GM12874 (cell line): Measurements from ENCODE around the gene CHMP1A.

Experiments
- TF ChIP-seq, protein P1 (sequence below): IDR thresholded peaks from 2 replicates; pipeline ENCODE4 v1.5.1; 2011; ENCODE audit warnings: low read depth, mild to moderate bottlenecking, control low read depth, low read length, moderate library complexity; ENCODE audit not compliant: insufficient read depth

Gene CHMP1A

DNA sequence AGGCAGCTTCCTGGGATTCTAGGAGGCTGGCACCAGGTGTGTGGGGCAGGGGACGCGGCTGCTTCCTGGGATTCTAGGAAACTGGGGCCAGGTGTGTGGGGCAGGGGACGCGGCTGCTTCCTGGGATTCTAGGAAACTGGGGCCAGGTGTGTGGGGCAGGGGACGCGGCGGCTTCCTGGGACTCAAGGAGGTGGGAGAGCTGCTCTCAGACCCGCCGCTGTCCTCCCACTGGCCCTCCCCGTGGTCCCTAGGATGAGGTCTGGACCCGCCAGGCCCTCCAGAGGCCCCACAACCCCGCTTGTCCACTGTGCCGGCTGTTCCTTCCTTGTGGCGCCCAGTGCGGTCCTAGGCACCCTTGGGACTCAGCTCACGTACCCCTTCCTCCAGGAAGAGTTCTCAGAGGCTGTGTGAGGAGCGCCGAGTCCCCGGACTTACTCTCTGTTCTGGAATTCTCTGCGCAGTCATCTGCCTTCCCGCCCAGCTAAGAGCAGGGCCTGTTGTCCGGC, 43.5 kb downstream of the CHMP1A start:
- TF ChIP-seq, protein P1, sequence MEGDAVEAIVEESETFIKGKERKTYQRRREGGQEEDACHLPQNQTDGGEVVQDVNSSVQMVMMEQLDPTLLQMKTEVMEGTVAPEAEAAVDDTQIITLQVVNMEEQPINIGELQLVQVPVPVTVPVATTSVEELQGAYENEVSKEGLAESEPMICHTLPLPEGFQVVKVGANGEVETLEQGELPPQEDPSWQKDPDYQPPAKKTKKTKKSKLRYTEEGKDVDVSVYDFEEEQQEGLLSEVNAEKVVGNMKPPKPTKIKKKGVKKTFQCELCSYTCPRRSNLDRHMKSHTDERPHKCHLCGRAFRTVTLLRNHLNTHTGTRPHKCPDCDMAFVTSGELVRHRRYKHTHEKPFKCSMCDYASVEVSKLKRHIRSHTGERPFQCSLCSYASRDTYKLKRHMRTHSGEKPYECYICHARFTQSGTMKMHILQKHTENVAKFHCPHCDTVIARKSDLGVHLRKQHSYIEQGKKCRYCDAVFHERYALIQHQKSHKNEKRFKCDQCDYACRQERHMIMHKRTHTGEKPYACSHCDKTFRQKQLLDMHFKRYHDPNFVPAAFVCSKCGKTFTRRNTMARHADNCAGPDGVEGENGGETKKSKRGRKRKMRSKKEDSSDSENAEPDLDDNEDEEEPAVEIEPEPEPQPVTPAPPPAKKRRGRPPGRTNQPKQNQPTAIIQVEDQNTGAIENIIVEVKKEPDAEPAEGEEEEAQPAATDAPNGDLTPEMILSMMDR: no peak

DNA sequence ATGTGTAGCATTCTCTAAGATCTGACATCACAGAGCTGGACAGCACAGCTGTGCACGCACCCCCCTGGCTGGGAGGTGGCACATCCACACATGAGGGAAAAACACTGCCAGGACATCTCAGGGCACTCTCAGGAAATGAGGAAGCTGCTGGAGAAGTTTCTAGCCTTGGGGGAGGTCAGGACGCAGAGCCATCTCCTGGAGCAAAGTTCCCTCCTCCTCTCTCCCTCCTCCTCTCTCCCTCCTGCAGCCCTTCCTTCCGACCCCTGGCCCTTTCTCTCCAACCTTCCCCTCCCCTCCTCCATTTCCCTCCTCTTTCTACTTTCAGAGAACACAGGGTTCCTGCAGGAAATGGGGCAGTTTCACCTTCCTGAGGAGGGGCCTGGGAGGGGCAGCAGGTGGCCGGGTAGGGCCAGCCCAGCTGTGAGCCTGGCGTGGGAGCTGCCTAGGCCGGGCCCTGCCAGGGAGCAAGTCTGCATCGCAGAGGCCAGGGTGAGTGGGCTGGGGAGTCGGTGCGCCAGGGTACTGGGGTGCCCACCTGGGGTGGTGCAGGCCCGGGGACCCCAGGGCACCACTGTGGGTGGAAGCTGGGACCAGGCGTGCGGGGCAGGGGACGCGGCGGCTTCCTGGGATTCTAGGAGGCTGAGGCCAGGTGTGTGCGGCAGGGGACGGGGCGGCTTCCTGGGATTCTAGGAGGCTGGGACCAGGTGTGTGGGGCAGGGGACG, 44.1 kb downstream of the CHMP1A start, which contains the start of gene DPEP1:
DPEP1 (plus strand) TSS at position 412 of the 723 bp plus-strand sequence. CDS start 16,769 bp downstream, outside the sequence.
- TF ChIP-seq, protein P1: no peak

DNA sequence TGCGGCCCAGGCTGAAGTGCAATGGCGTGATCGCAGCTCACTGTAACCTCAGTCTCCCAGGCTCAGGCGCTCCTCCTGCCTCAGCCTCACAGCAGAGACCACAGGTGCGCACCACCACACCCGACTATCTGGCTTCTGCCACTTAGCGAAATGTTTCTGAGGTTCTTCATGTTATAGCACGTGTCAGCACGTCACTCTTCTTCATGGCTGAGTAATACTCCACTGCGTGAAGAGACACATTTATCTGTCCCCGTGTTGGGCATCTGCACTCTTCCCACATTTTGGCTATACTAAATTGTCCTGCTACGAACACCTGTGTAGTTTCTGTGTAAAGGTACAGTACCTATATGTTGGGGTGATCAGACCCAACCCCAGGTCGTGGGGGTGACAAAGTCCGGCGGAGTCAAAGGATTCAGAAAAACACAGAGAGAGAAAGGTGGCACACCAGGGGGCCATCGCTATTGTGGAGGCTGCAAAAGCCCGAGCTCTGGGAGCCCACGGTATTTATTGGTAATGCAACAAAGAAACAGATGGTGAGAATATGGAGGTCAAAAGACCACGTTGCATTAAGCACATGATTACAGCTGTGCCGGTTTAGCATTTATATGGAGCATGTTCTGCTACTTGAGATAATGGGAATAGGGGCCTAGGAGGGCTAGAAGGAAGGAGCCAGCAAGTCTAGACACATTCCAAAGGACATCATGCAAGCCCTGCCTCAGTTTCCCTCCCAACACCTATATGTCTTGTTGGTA, 44.9 kb downstream of the CHMP1A start:
- TF ChIP-seq, protein P1: no peak

DNA sequence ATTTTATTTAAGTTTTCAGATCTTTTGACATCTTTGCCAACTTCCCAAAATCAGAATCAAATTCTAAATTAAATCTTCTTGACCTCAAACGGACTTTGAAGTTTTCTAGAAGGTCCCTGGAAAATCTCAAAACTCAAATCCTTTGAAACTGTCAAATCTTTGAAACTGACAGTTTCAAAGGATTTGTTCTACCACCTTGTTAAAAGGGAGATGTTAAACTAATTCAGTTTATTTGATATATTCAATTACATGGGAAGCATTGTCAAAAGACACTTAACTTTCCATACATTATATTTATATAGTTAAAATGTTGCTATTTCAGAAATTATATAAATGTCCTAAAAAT, 47.4 kb downstream of the CHMP1A start:
- TF ChIP-seq, protein P1: no peak

DNA sequence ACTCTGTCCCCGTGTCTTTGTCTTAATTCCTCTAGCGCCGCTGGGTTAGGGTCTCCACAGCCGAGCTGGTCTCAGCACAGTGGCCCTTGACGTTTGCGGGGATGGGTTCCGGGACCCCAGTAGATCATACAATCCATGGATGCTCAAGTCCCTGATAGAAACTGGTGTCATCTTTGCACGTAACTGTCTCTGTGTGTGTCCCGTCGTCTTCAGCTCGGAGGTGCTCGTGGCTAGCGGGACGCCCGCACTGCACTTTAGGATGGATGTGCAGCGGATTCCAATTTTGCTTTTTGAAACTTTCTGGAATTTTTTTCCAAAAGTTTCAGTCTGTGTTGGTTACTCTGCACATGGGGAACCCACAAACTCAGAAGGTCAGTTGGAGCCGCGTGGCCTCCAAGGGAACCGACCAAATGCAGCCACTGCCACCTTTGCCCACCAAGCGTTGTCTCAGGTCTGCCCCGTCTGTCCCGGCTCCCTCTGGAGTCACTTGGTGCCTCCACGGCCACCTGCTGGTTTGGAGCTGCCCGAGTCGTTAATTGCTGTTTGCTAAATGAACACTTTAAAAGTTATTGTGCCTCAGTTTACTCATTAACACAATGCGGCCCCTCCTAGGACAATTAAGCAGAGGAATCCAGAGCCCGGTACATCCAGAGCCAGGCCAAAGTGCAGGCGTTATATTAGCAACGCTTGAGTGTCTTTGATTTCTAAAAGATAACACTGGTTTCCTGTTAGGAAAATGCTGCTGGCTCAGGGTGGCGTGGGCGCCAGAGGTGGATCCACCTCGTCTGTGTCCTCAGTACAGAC, 49.4 kb downstream of the CHMP1A start:
- TF ChIP-seq, protein P1: no peak

DNA sequence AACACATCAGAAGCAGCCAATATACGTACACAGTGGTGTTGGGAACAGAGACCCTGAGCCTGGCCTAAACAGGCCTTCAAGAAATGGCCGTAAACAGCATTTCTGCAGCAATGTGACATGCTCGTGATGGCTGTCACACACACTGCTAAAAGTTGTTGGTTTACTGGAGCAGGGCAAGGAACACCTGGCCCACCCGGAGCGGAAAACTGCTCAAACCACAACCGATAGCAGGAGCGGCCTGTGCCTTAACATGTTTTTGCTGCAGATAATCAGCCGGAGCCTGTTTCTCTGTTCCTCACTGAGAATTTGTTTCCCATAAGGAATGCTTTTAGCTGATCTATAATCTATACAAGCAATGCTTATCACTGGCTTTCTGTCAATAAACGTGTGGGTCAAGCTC, 50.1 kb downstream of the CHMP1A start:
- TF ChIP-seq, protein P1: no peak

DNA sequence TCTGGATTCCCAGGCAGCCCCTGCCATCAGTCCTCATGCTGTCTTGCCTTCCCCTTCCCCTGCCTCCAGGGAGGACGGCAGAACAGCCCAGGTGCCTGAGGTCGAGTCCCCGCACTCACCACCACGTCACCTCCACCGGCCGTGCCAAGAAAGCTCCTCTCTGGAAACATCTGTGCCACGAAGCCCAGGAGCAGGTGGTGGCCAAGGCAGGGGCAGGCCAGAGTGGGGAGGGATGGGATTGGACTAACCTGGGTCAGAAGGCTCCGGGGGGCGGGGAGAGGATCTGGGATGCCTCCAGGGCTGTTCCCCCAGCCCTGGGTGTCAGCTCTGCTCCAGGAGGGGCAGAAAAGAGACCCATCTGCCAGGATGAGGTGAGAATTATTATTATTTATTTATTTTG, 51.5 kb downstream of the CHMP1A start:
- TF ChIP-seq, protein P1: no peak
